Measurements from ENCODE around the gene FOXN3.
A peak's percentile ranks its signal among the peaks of the same experiment; 100 is the strongest.

FOXN3 gene

DNA sequence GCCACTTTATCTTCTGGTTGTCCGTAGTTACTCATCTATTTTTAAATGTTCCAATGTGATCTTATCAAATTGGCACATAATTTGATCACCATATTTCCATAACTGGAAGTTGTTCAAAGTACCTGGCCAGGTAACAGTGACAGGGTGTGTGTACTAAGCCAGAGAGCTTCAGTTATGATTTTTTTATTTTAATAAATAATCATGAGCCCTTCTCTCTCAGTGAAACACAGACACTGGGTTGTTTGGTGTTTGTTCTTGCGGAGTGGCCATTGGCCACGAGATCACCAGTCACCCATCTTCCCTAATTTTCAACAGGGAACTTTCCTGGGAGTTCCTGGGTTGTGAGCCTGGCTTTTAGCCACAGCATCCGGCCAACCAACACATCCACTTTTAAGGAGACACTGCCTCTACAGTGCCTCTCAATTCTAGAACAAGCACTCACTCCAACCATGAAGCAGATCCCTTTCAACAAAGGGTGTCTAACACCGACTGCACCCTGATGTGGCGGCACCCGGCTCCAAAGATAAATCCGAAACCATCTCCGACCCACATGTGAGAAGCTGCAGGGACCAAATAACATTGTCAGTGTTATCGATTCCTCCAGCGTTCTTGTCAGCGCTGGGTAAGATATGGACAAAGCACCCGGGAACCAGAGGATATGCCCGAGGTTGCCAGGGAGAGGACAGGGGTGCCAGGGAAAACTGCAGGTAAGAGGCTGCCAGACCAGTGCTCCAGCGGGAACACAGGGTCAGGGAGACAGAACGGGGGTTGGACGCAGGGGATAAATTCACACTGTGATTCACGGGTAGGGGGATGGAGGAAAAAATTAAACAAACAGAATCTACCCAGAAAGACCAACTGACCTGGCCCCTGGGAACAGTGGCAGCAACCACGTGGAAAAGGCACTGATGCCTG lies 49.9 kb downstream of the FOXN3 start:
- no peak for DNase-seq (ENCODE audit: low read depth in 1 of 2, low spot score in 1 of 2)

DNA sequence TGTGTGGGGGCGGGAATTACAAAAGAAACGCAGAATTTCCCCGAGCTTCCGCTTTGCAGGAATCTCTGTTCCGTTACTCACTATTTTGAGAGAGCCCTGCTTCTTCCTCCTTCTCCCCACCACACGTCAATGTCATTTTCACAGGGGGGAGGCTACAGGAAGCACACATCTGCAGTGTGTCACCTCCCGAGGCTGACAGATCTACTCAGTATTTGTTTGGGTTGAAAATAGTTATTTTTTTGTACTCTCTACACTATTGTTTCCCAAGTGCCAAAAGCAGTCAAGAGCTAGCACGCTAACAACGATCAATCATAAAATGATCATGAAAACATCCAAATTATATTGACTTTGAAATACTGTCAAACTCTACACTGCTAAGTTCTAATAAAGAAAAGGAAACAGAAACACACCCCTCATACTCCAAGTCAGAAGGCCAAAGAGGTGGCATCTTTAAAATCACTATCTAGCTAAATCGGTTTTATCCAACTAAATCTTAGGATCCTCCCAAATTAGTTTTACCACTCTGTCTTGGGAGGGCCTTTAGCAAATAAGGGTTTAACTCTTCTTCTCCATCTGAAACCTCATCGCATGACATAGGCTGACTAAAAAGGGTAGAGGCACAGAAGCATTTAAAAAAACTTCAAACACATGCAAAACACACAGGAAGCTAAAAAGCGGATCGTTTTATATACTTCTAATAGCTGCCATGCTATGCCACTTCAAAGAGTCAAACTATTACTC lies 51.8 kb downstream of the FOXN3 start:
- peak; percentile 16 to 67 for DNase-seq (ENCODE audit: low read depth in 1 of 2, low spot score in 1 of 2)

DNA sequence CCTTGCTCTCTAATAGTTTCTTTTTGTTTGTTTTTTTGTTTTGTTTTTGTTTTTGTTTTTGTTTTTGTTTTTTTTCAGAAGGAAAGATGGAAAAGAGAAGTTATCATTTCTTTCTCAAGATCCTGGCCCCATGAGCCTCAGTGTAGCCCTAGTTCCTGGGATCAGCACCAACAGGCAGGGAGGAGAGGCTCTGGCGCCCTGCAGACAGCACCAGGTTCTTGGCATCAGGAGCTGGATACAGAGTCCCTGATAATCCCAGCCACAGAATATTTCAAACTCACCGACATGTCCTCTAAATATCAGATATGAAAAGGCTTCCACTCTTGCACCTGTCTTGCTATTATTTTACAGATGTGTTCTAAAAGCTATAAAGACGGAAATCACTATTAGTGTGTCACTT lies 52.7 kb downstream of the FOXN3 start:
- no peak for DNase-seq (ENCODE audit: low read depth in 1 of 2, low spot score in 1 of 2)

DNA sequence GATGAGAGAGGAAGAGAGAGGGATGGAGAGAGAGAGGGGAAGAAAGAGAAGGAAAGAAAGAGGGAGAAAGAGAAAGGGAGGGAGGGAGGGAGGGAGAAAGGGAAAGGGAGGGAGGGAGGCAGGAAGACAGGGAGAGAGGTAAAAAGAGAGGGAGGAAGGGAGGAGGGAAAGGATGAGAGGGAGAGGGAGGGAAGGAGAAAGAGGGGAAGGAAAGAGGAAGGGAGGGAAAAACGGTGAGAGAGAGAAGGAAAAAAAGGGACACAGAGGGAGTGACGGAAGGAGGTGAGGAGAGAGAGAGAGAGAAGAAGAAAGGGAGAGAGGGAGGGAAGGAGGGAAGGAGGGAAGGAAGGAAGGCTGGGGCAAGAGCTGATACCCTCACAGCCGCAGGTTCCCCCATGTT lies 56.8 kb downstream of the FOXN3 start:
- DNase-seq (ENCODE audit: low read depth in 1 of 2, low spot score in 1 of 2) = no peak

DNA sequence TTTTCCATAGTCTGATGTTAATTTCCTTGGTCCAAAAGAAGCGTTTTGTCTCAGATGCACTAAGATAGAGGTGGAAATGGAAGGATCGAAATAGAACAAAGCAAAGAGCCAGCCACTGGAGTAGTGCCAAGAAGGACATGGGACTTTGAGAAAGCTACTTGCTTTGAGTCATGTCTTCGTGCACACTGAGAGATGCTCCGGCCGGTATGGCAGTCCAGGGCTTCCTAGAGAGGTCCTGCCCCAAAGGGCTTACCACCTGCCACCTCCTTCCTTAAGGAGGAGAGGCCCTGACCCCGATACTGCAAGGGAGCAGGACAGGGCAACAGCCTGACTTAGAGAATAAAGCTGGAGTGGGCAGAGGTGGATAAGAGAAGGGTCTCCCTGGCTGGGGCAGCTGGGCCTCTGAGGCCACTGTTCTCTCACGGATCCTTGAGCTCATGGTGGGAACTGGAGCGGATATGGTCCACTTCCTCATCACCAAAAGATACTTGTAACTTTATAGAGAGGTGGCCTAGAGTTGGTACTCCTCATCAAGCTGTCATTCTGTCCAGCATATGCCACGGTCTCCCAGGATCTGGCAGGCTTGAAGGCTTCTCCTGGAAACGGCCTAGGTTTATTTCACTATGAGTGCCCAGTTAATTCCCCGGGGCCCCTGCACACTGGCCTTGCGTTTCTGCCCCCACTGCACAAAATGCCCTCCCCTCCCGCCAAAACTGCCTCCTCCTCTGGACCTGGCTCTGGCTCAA lies 57.4 kb downstream of the FOXN3 start:
- DNase-seq (ENCODE audit: low read depth in 1 of 2, low spot score in 1 of 2) = no peak

DNA sequence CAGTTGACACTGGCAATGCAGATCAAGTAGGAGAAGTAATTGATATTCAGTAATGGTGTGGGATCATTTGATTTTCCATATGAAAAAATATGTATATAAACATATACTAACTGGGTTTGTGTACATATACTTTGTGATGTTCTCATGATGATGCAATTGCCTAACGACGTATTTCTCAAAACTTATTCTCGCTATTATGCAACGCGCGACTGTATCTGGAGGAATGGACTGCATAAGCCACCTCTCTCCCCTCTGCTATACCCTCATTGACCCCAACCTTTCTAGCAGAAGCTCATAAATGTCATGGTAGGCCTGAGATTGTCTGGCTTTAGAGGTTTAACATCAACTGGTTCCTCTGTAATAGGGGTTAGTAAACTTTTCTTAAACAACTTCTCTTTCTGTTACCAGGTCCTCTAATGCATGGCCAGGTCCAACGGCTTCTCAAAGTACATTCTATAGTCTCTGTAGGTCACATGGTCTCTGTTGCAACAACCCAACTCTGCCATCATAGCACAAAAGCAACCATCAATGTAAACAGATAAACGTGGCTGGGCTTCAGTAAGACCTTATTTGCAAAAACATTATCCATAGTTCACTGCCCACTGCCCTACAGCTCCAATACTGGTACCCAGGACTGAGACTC lies 59.3 kb downstream of the FOXN3 start:
- DNase-seq (ENCODE audit: low read depth in 1 of 2, low spot score in 1 of 2) = no peak

DNA sequence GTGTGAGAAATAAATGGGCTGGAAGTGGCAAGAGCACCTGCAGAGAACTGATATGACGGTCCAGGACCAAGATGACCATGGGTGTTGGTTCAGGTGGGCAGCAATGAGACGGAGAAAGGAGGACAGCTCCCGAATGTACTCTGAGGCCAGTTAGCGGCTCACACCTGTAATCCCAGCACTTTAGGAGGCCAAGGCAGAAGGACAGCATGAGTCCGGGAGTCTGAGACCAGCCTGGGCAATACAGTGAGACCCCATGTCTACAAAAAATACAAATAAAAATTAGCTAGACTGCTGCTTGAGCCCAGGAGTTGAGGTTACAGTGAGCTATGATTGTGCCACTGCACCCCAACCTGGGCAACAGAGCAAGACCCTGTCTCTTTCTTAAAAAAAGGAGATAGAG lies 60.1 kb downstream of the FOXN3 start:
- no peak for DNase-seq (ENCODE audit: low read depth in 1 of 2, low spot score in 1 of 2)

DNA sequence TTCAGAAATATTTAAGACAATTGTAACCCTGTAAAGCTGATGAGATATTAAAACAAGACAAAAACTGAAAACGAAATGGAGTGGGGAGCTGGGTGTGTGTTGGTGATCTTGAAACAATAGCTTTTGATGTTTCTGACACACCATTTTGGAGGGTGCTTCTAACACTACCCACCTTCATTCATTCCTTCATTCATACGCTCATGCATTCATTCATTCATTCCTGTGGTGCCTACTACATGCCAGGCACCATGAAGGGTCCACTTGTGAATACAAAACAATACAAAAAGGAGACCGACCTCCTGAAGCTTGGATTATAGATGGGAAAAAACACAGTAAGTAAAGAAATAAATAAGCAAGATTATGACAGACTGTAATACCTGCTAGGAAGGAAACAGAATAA lies 60.5 kb downstream of the FOXN3 start:
- DNase-seq (ENCODE audit: low read depth in 1 of 2, low spot score in 1 of 2) = no peak

DNA sequence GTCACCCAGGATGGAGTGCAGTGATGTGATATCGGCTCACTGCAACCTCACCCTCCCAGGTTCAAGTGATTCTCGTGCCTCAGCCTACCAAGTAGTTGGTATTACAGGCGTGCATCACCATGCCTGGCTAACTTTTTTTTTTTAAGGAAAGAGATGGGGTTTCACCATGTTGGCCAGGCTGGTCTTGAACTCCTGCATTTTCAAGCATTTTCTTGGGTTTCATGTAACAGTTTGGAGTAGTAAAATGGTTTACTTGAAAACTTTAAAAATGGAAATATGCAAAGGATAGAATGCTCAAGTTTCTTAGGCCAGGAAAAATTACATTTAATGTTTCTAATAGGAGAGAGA lies 63.3 kb downstream of the FOXN3 start:
- no peak for DNase-seq (ENCODE audit: low read depth in 1 of 2, low spot score in 1 of 2)

DNA sequence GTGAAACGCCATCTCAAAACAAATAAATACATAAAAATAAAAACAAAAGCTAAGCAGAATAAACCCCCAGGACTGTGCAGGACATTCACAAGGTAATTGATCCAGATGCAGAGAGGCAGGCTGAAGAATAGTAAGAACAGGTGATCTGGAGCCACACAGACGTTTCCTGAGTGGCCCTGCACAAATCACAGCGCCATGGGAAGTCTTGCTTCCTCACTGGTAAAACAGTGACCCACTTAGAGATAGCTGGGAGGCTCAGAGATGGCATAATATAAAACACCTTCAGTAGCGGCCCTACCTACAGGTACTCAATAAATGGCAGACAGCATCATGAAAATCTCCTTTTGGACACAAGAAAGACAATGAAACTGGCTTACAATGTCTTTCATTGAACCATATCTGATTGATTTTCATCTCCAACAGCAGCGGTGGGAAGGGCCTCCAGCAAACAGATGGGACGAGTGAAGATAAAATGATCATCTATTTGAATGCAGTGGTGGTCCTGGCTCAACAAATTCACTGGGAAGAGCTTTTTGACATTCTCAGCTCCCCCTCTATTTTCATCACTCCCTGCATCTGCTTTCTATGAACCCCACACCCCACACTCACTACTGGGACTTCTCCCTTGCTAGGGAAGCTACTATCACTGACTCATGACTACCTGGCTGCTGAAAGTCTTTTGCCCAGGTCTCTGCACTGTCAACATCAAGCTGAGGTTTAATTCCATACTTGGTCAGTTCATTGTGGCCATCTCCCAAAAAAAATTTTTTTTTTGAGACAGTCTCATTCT lies 63.9 kb downstream of the FOXN3 start:
- no peak for DNase-seq (ENCODE audit: low read depth in 1 of 2, low spot score in 1 of 2)

DNA sequence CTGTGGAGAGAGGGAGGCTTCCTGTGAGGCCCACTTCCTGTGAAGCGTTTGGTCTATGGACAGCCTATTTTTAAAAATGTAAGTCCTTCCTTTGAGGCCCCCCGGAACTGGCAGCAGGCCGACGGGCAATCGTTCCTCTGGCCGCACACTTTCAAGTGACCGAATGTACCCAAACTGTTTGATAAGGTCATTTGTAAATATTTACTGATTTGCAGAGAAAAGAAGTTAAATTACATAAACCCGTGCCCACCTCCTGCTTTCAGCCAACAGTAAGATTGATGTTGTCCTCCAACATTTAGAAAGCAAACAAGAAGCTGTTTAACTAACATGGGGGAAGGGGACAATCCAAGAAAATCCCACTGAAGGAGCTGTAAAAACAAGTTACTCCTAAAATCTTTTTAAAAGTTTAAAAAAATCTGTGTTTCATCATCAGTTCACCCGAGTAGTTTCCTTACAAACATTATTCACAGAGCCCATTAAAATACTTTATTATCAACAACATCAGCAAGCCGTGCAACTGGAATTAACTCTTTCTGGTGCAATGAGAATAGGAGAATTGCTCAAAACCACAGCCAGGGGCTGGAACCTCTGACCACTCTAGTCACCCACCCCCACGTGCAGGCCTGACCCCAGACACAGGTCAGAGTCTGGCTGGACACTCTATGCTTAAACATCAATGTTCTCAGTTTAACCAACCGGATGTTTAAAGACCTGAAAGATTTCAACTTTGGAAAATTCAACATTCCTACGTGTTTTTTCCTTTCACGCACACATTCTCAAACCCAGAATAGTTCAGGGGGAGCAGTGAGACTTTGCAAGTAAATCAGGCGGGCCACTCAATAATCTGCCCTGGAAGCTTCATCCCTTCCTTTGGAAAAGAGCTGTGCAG lies 65.3 kb downstream of the FOXN3 start:
- no peak for DNase-seq (ENCODE audit: low read depth in 1 of 2, low spot score in 1 of 2)

DNA sequence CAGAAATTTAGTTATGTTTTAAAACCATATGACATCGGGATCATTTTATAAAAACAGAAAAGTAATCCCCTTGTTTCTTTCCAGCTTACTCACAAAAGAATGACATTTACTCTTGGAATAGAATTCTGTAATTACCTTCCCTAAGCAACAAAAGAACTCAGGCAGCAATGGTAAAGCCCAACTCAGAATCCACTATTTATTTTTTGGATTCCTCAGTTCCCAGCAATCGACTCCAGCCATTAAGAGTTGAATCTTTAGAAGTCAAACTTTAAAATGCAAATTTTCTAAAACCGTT lies 65.9 kb downstream of the FOXN3 start:
- DNase-seq (ENCODE audit: low read depth in 1 of 2, low spot score in 1 of 2) = no peak

DNA sequence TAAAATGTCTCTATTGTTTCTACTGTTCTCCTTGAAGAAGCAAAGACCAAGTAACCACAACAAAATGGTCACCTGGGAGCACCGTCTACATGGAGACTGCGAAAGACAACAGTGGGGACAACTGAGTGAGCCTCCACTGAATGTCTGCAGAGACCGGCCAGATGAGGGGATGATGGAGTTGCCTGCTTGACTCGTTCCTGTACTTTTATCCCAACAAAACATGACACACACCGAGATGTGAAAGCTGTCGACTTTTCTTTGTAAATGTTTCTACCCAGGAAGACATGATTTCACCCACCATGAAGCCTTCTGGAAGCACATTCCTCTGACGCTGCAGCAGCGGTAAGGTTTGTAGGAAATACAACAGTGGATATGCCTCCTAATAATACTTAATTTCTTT lies 66.9 kb downstream of the FOXN3 start:
- no peak for DNase-seq (ENCODE audit: low read depth in 1 of 2, low spot score in 1 of 2)

DNA sequence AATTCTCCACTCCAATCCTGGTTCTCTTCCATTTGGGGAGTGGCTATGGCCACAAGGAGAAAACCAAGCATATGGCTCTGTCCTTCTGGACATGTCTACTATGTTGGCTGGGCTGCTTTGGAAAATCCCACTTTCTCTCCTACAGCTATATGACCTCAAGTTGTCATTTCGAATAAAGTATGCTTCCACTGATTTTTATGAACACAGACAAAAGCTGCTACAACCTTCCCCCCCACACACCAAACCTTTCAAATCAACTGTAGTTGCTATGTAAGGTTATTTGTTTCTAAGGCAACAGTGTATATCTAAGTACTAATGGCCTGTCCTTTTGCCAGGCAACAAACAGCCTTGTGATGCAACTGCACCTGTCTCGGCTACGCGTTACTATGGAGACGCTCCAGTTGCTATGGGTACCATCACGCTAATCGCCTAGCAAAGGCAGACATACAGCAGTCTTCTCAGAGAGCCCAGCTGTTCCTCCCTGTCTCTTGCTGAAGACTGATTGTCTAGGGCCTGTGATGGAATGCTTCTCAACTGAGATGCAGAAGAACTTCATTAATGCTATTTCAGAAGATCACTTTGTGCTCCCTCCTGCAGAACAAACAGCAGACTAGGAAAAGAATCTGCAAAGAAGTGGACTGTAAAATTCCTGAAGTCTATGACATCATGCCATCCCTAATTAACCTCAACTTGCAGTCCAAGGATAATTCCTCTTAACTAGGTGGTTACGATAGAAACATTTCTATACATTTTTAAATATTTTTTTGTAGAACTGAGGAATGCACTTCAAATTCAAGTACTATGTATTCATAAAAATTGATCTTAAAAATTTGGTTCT lies 67.6 kb downstream of the FOXN3 start:
- DNase-seq (ENCODE audit: low read depth in 1 of 2, low spot score in 1 of 2) = no peak

DNA sequence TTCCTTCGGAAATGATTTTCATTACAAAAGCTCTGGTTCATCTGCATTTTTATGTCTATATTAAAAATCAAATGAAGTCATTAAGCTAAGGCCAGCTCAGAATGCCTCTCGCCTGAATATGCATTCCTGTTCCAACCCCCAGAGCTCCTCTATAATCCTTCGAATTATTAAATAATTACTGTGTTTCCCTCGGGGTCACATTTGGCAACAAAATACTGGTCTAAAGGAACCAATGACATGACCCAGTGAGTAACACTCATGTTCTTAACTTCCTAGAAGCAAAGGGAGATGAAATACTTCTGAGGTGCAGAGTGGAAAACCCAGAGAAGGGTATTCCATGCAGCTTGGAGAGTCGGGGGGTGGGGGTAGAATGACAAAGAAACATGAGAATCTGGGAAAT lies 68.3 kb downstream of the FOXN3 start:
- no peak for DNase-seq (ENCODE audit: low read depth in 1 of 2, low spot score in 1 of 2)

DNA sequence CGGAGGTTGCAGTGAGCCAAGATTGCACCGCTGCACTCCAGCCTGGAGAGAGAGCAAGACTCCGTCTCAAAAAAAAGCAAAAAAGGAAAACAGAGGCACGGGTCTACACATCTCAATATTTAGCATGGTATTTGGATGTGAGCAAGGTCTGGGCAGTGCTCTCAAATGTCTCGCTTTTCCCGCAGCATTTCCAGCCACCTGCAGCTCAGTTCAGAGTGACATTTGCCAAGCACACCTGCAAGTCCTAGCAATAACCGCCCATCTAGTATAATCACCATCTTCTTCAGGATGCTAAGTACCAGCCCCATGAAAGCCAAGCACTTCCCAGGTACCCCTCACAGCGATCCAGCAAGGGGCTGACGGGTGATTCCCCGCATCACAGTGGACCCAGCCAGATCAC lies 69.1 kb downstream of the FOXN3 start:
- no peak for DNase-seq (ENCODE audit: low read depth in 1 of 2, low spot score in 1 of 2)

DNA sequence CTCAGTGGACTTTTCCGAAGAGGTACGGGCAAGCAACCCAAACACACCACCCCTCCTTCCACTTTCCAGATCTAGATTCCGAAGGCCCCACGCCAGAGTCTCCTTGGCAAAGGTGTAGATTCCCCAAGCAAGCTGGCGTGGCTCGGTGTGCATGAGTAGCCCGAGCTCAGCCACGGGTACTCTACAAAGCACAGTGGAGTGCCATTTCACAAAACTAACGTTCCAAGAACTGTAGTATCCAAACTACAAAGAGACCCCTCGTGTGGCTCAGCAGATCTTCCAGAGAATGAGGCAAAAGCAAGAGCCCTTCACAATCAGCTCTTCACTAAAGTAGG lies 72.1 kb downstream of the FOXN3 start:
- DNase-seq (ENCODE audit: low read depth in 1 of 2, low spot score in 1 of 2) = no peak

DNA sequence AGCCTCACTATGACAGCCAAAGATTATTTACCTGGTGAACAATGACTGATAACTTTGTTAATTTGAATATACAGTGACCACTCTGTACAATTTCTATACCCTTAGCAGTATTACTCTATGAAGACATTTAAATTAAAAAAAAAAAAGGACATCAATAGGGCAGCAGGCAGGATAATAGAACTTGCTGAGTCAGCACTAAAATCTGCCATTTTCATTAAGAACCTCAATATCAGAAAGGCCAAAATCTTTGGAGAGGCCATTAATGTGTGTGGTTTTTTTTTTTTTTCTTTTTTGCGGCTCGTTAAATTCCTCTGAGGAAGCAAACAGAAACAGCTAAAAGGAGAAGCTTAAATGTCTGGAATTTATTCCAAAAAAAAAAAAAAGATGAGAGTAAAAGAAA lies 73.7 kb downstream of the FOXN3 start:
- no peak for DNase-seq (ENCODE audit: low read depth in 1 of 2, low spot score in 1 of 2)

DNA sequence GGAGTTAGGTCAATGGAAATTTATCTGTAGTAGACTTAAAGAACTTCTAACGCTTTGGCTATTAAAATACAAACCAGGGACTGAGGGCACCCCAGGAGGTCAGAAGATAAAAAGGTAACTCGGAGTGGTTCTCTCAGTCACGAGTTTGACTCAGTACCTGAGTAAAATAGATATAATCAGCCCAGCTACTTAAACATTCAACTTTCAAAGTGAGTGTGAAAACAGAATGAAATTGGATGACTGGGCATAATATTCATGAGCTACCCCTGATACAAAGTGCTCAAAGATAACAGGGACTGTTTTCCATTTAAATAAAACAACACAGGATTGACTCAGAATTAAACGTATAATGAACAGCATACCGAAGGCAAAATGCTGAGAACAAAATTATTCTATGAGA lies 75.0 kb downstream of the FOXN3 start:
- no peak for DNase-seq (ENCODE audit: low read depth in 1 of 2, low spot score in 1 of 2)

Measured in activated CD4-positive, alpha-beta T cell treated with anti-CD3 and anti-CD28 coated beads, Interleukin-2, amount 50 U/mL, for 24 hours (primary cell).